Fibroblast of lung (primary cell): ENCODE data around the gene DSP.

Experiments used
- CTCF ChIP-seq, 2 donors: IDR thresholded peaks in 1 of 2; conservative IDR thresholded peaks in 1 of 2; 1 replicate in 1 of 2; 2 replicates in 1 of 2; pipeline ENCODE4 v1.5.1; 2011 to 2012; ENCODE audit warnings: low read length in 2 of 2, control low read depth in 1 of 2, inconsistent platforms in 1 of 2, low read depth in 1 of 2, mild to moderate bottlenecking in 1 of 2
- EZH2 ChIP-seq: IDR thresholded peaks from 2 replicates; pipeline ENCODE4 v1.5.1; 2012; ENCODE audit warnings: low read length, control low read depth, mild to moderate bottlenecking; ENCODE audit errors: missing control alignments

GRCh38 chr6:7604003-7604402, 62.5 kb downstream of the DSP start:
- no peak for TF ChIP-seq CTCF (conservative IDR thresholded peaks at IDR 0.05 in 1 of 2, IDR thresholded peaks at IDR 0.05 in 1 of 2; ENCODE audit: low read depth in 1 of 2, low read length in 2 of 2)
- TF ChIP-seq EZH2 = no peak
